ENCODE measurements around the gene GALNT6. TPM values are rescaled to one million over a fixed set of nuclear protein-coding genes. Genes with fewer than 3 reads are reported as not detected.

The GALNT6 gene
- total RNA-seq, 1 experiment from 2014 or later: 190 TPM

DNA sequence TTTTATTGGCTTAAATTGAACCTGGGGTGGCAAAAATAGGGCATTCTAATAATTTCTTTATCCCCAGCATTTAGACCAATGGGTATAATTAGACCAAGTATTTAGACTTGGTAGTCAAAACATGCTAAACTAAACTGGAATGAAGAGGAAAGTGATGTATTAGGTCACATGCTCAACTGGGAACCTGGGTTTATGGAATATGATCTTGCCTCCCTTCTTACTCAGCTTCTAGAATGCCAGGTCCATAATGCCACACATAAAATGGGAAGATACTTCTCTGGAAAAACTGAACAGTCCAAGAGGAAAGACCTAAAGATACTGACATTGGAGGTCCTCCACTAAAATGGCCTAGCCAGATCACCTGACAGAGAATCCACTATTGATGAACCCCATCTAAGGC is 61.0 kb downstream of the GALNT6 start:
- no peaks in the 10 kb centered on the region for H3K9me3 Mint-ChIP-seq (ENCODE audit: unreplicated experiment)
- H3K36me3 Mint-ChIP-seq (ENCODE audit: insufficient read depth, unreplicated experiment): no peaks in the 10 kb centered on the region
- H3K4me1 Mint-ChIP-seq (ENCODE audit: low read depth, unreplicated experiment): peaks cover 35% of the 10 kb centered on the region
- CTCF ChIA-PET: no interaction called here
- POLR2A ChIA-PET: no interaction called here
- TF ChIP-seq, protein P1, sequence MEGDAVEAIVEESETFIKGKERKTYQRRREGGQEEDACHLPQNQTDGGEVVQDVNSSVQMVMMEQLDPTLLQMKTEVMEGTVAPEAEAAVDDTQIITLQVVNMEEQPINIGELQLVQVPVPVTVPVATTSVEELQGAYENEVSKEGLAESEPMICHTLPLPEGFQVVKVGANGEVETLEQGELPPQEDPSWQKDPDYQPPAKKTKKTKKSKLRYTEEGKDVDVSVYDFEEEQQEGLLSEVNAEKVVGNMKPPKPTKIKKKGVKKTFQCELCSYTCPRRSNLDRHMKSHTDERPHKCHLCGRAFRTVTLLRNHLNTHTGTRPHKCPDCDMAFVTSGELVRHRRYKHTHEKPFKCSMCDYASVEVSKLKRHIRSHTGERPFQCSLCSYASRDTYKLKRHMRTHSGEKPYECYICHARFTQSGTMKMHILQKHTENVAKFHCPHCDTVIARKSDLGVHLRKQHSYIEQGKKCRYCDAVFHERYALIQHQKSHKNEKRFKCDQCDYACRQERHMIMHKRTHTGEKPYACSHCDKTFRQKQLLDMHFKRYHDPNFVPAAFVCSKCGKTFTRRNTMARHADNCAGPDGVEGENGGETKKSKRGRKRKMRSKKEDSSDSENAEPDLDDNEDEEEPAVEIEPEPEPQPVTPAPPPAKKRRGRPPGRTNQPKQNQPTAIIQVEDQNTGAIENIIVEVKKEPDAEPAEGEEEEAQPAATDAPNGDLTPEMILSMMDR (IDR thresholded peaks at IDR 0.05; ENCODE audit: insufficient read depth in 1 of 2, low read depth in 1 of 2, low read length in 1 of 2, severe bottlenecking in 1 of 2, unreplicated experiment in 1 of 2): no peak
- H3K4me3 Mint-ChIP-seq (ENCODE audit: unreplicated experiment): no peak overlapping the region
- peaks cover 11% of the 10 kb centered on the region for H3K4me1 ChIP-seq
- DNase-seq: no peak
- H3K27ac Mint-ChIP-seq (ENCODE audit: unreplicated experiment): no peak overlapping the region
- H3K4me3 ChIP-seq (ENCODE audit: low read depth, low read length): no peak overlapping the region
- no peaks in the 10 kb centered on the region for H3K36me3 ChIP-seq (ENCODE audit: control insufficient read depth, insufficient read depth, low read length)
- no TSS peak for BruUV-seq (replicated peaks)
- H3K27me3 Mint-ChIP-seq (ENCODE audit: insufficient read depth, unreplicated experiment): no peaks in the 10 kb centered on the region
- intact Hi-C loops (cut with micrococcal nuclease; ENCODE audit: unreplicated experiment): no loop called here
- H3K9me3 ChIP-seq: no peaks in the 10 kb centered on the region
- H3K27me3 ChIP-seq (replicated peaks; ENCODE audit: control insufficient read depth, insufficient read depth, low read length): no peaks in the 10 kb centered on the region

DNA sequence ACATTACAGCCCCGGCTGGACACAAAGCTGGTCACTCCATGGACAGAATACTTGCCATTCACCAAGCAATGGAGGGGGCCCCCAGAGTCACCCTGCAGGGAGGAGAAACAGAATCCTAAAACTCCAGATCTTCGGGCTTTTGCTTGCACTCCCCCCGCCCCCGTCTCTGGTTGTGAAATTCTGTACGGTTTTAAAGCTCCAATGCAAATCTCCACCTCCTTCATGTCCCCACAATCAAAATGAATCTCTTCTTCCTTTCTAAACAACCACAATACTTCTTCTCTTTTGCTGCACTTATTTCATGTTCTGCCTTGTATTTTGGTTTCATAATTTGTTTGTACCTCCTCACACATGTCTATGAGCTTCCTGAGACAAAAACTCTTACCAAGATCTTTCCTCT is 61.5 kb downstream of the GALNT6 start:
- BruUV-seq (replicated peaks): no TSS peak
- H3K27me3 Mint-ChIP-seq (ENCODE audit: insufficient read depth, unreplicated experiment): no peaks in the 10 kb centered on the region
- peaks cover 35% of the 10 kb centered on the region for H3K4me1 Mint-ChIP-seq (ENCODE audit: low read depth, unreplicated experiment)
- H3K9me3 Mint-ChIP-seq (ENCODE audit: unreplicated experiment): no peaks in the 10 kb centered on the region
- intact Hi-C loops (cut with micrococcal nuclease; ENCODE audit: unreplicated experiment): no loop called here
- no peak overlapping the region for H3K4me3 ChIP-seq (ENCODE audit: low read depth, low read length)
- no peak overlapping the region for H3K4me3 Mint-ChIP-seq (ENCODE audit: unreplicated experiment)
- H3K36me3 ChIP-seq (ENCODE audit: control insufficient read depth, insufficient read depth, low read length): no peaks in the 10 kb centered on the region
- CTCF ChIA-PET: no interaction called here
- H3K27ac Mint-ChIP-seq (ENCODE audit: unreplicated experiment): no peak overlapping the region
- no peaks in the 10 kb centered on the region for H3K36me3 Mint-ChIP-seq (ENCODE audit: insufficient read depth, unreplicated experiment)
- H3K4me1 ChIP-seq: peaks cover 11% of the 10 kb centered on the region
- TF ChIP-seq, protein P1 (IDR thresholded peaks at IDR 0.05; ENCODE audit: insufficient read depth in 1 of 2, low read depth in 1 of 2, low read length in 1 of 2, severe bottlenecking in 1 of 2, unreplicated experiment in 1 of 2): no peak
- no peak for DNase-seq
- no peaks in the 10 kb centered on the region for H3K9me3 ChIP-seq
- no peaks in the 10 kb centered on the region for H3K27me3 ChIP-seq (replicated peaks; ENCODE audit: control insufficient read depth, insufficient read depth, low read length)
- POLR2A ChIA-PET: no interaction called here

GRCh38 chr12:51328587-51328986 is 62.6 kb downstream of the GALNT6 start:
- Mint-ChIP-seq H3K27ac (ENCODE audit: unreplicated experiment) (no peak overlapping the region), H3K4me1 (ENCODE audit: low read depth, unreplicated experiment) (peaks cover 30% of the 10 kb centered on the region), H3K9me3 (ENCODE audit: unreplicated experiment) (no peaks in the 10 kb centered on the region), H3K27me3 (ENCODE audit: insufficient read depth, unreplicated experiment) (no peaks in the 10 kb centered on the region), H3K4me3 (ENCODE audit: unreplicated experiment) (no peak overlapping the region), H3K36me3 (ENCODE audit: insufficient read depth, unreplicated experiment) (no peaks in the 10 kb centered on the region)
- ChIA-PET POLR2A (no interaction called here), CTCF (no interaction called here)
- no peak overlapping the region for H3K4me3 ChIP-seq (ENCODE audit: low read depth, low read length)
- no peaks in the 10 kb centered on the region for H3K36me3 ChIP-seq (ENCODE audit: control insufficient read depth, insufficient read depth, low read length)
- TF ChIP-seq, protein P1 (IDR thresholded peaks at IDR 0.05; ENCODE audit: insufficient read depth in 1 of 2, low read depth in 1 of 2, low read length in 1 of 2, severe bottlenecking in 1 of 2, unreplicated experiment in 1 of 2): no peak
- BruUV-seq (replicated peaks): no TSS peak
- H3K27me3 ChIP-seq (replicated peaks; ENCODE audit: control insufficient read depth, insufficient read depth, low read length): no peaks in the 10 kb centered on the region
- intact Hi-C loops (cut with micrococcal nuclease; ENCODE audit: unreplicated experiment): no loop called here
- H3K4me1 ChIP-seq: peaks cover 14% of the 10 kb centered on the region
- no peaks in the 10 kb centered on the region for H3K9me3 ChIP-seq
- no peak for DNase-seq
